GM21423 (cell line): Measurements from ENCODE around the gene CSH1.
A peak's percentile ranks its signal among the peaks of the same experiment; 100 is the strongest.
"Not testable (repeated sequence)": the region's sequence is repeated elsewhere in the genome, so short reads cannot be mapped to it uniquely, and the experiment has no call there.

ENCODE experiments used
- ATAC-seq: cut with Tn5 transposase; IDR thresholded peaks from one replicate; pipeline ENCODE4 v1.9.1; 2021; ENCODE audit warnings: mild to moderate bottlenecking, moderate library complexity; ENCODE audit not compliant: unreplicated experiment

The CSH1 gene

GRCh38 chr17:63928966-63929695 is 32.8 kb upstream of the CSH1 start:
- ATAC-seq, result no peak

- no peak for ATAC-seq
Measured at GRCh38 chr17:63928172-63928666, 31.8 kb upstream of the CSH1 start.

GRCh38 chr17:63927464-63928171 is 31.2 kb upstream of the CSH1 start:
- no peak for ATAC-seq

GRCh38 chr17:63926164-63926563 is 29.8 kb upstream of the CSH1 start:
- ATAC-seq, result no peak

- ATAC-seq, result no peak
Measured at GRCh38 chr17:63925615-63926014, 29.2 kb upstream of the CSH1 start.

GRCh38 chr17:63922402-63922801 is 26.0 kb upstream of the CSH1 start:
- ATAC-seq, result peak; percentile 46

GRCh38 chr17:63920779-63921178 is 24.4 kb upstream of the CSH1 start:
- not testable (repeated sequence) for ATAC-seq

- ATAC-seq, result not testable (repeated sequence)
Measured at GRCh38 chr17:63920050-63920449, 23.7 kb upstream of the CSH1 start.

- no peak for ATAC-seq
Measured at GRCh38 chr17:63919311-63919723, 22.9 kb upstream of the CSH1 start.

GRCh38 chr17:63918789-63919305 is 22.5 kb upstream of the CSH1 start, which contains the start of gene GH1:
Gene GH1, minus strand, starts transcription at chr17:63918839. Its CDS starts 63 bp downstream, at chr17:63918776.
- not testable (repeated sequence) for ATAC-seq

- no peak for ATAC-seq
Measured at GRCh38 chr17:63918305-63918704, 21.9 kb upstream of the CSH1 start.

- no peak for ATAC-seq
Measured at GRCh38 chr17:63917646-63918045, 21.3 kb upstream of the CSH1 start.

GRCh38 chr17:63917206-63917605 is 20.8 kb upstream of the CSH1 start:
- not testable (repeated sequence) for ATAC-seq

GRCh38 chr17:63916566-63917185 is 20.3 kb upstream of the CSH1 start:
- ATAC-seq, result no peak

GRCh38 chr17:63915753-63916152 is 19.4 kb upstream of the CSH1 start:
- ATAC-seq, result not testable (repeated sequence)

GRCh38 chr17:63914471-63914870 is 18.1 kb upstream of the CSH1 start:
- ATAC-seq, result no peak

- ATAC-seq, result no peak
Measured at GRCh38 chr17:63911657-63912100, 15.3 kb upstream of the CSH1 start.

GRCh38 chr17:63911041-63911635 is 14.8 kb upstream of the CSH1 start, which contains the start of gene CSHL1:
Gene CSHL1, minus strand, starts transcription at chr17:63911258. Its CDS starts 62 bp downstream, at chr17:63911196.
- ATAC-seq, result no peak

GRCh38 chr17:63910096-63910495 is 13.7 kb upstream of the CSH1 start:
- no peak for ATAC-seq

GRCh38 chr17:63909586-63909985 is 13.2 kb upstream of the CSH1 start:
- ATAC-seq, result not testable (repeated sequence)
